ENCODE measurements around the gene LGALS1.

- TF ChIP-seq CTCF (IDR thresholded peaks at IDR 0.05) (no peak), POLR2A (IDR thresholded peaks at IDR 0.05) (no peak)
These were observed 48.8 kb upstream of the LGALS1 start for GRCh38 chr22:37626556-37627075.

Measured in Peyer's patch (tissue), 4 donors.